GM12874 (cell line): ENCODE results near the gene CCDC138.

ENCODE experiments used
- TF ChIP-seq, protein P1 (sequence below): IDR thresholded peaks from 2 replicates; pipeline ENCODE4 v1.5.1; 2011; ENCODE audit warnings: low read depth, mild to moderate bottlenecking, control low read depth, low read length, moderate library complexity; ENCODE audit not compliant: insufficient read depth

Gene CCDC138

DNA sequence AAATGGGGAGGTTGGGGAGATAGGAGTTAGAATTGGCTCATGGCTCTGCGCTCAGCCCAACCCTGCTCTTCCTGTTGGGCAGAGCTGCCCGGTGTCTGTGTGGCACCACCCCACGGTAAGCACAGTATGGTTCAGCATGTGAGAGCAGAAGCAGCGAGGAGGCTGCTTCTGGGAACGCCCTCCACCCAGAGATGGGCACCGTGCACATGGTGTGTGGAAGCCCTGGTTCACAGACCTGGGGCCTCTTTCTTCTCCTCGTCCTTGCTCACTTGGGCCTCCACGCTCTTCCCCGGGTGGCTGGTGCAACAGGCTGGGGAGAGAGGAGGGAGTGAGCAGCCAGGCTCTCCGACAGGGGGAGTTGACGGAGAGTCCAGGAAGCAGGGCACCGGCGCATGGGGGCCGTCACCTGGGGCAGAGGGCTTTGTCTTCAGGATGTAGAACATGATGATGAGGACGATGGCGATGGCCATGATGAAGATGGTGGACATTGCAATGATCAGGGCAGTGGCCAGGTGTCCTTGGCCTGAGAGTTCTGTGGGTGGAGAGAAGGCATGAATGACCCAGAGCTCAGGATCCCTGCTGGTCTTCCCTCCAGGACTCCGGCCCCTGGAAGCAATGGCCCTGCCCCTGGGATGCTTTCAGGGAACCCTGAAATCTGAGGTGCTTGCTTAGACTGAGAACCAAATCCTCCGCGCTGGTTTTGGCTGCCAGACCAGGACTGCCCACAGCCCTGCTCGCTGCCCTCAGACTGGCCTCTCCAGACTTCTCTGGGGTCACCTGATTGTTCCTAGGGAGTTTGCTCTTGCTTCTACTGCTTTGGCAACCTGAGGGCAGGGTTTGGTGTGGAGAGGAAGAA, 124.2 kb downstream of the CCDC138 start:
- TF ChIP-seq, protein P1, sequence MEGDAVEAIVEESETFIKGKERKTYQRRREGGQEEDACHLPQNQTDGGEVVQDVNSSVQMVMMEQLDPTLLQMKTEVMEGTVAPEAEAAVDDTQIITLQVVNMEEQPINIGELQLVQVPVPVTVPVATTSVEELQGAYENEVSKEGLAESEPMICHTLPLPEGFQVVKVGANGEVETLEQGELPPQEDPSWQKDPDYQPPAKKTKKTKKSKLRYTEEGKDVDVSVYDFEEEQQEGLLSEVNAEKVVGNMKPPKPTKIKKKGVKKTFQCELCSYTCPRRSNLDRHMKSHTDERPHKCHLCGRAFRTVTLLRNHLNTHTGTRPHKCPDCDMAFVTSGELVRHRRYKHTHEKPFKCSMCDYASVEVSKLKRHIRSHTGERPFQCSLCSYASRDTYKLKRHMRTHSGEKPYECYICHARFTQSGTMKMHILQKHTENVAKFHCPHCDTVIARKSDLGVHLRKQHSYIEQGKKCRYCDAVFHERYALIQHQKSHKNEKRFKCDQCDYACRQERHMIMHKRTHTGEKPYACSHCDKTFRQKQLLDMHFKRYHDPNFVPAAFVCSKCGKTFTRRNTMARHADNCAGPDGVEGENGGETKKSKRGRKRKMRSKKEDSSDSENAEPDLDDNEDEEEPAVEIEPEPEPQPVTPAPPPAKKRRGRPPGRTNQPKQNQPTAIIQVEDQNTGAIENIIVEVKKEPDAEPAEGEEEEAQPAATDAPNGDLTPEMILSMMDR: no peak

DNA sequence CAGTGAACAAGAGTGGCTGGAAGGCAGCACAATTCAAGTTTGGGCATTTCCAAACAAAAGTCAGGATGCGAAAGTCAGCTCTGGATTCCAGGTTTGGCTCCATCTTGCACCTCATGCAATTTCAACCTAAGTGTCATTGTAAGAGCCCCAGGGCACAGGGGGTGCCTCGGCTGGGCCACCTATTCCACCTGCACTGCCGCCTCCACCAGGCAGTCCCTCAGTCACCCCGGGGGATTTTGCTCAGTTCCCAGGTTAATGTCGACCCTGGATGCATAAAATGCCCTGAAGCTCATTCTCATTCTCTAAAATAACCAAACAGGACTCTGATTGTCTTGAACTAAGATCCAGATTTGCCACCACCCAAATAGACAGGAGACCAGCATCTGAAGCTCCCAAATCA, 124.8 kb downstream of the CCDC138 start:
- TF ChIP-seq, protein P1: no peak

DNA sequence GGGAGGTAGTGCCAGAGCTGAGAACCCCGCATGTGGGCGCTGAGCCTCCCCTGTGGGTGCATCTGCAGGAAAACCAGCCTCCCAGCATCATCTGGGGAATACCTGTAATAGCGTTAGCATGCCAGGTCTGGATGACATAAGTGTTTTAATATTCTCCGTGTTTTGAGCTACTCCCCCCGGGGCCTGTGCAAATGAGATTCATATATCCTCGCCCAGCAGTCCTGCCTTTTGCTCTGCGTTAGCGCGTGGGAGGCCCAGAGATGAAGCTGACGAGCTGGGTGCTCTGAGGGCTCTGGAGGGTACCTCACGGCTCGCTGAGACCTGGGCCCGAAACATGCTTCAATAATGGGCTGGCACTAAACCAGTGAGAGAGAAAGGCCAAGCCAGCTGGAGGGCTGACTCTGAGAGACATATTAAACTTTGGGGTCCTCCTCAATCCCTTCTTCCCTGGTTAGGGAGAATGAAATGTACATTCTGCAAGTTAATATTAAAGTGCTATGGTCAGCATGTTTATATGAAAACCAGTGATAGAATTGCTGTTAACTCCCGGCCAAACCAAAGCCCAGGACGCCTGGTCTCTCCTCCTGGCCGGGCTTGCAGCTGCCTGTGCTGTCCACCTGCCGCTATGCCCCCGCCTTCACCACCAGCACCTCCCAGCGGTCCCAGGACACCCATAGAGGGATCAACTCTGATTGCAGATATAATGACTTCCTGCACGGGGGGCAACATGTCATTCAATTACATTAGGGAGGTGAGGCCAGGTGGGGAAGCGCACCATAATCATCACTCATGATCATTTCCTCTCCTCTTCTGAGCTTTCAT, 125.4 kb downstream of the CCDC138 start:
- TF ChIP-seq, protein P1: no peak

DNA sequence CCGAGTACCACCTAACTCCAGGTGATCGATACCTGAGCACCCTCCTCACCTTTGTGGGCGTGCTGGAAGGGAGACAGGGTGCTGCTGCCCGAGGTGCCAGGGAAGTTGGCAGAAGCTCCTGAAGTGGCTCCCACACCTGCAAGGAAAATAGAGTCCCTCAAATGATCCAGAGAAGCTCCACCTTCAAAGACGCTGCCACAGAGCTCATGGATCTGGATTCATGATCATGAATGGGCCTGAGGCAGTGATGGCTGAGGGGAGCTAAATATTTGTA, 126.0 kb downstream of the CCDC138 start:
- TF ChIP-seq, protein P1: no peak

DNA sequence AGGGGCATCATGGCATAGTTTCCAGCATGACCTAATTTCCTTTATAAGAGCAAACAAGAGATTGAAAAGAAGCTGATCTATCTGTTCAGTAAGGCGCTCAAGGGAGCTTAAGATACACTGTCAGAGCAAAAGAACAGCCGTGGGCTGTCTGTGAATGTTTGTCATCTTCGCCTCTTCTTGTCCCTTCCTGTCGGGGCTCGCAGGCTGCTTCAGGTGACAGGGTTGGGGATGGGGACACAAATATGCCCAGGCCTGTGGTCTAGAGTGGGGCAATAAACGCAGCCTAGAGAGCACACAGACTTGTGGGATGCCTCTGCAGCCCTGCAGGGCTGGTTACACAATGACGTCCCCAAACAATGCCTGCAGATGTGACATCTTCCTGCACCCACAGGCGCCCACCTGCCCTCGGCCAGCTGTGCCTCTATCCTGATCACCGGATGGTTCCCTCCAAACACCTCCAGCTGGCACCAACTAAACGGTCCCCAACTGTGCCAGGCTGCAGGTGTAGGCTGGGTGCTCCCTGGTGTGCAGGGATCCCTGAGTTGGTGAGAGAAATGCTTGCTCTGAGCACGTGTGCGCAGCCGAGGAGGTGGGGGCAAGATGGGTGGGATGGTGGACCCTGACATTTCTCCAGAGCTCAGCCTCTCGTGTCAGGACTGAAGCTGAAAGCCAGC, 129.7 kb downstream of the CCDC138 start:
- TF ChIP-seq, protein P1: no peak

DNA sequence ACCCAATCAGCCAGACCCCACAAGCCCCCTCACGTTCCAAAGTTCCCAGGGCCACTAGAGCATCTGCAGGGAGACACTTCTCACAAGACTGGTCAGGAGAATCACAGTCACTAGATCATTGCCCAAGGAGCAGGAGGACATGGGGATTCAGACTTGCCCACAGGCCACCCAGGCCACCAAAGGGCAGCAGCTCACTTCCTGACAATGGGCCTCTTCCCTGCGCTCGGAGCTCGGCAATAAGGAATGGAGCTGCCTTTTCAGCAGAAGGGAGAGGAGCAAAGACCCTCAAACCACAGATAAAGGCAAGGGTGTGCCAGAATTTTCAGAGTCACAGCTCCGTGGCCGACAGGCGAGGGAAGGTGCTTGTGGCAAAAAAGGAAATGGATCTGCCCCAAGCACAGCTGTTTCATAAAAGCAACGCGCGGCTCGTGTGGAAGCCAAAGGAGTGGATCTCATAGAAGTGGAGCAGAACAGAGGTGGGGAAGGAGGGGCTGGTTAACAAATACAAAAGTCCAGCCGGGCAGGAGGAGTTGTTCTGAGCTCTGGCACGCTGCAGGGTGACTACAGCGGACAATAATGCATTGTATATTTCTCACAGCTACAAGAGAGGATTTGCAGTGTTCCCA, 130.3 kb downstream of the CCDC138 start:
- TF ChIP-seq, protein P1: no peak

DNA sequence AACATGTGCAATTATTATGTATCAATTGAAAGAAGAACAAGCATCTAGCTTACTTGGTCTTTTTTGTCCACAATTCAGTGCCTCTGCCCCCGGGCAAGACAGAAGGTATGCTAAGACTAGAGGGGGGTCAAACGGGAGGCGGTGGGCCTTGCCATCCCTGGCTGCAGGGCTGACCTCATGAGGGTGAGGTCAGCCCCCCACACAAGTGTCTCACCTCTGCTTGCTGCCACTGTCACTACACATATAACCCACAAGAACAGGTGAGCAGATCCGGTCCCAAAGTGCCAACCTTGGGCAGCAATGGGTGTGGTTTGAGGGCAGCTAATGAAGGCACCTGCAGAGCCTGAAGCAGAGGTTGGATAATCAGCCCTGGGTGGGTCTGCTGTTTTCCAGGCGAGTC, 131.0 kb downstream of the CCDC138 start:
- TF ChIP-seq, protein P1: no peak
